ENCODE data around the gene WDR70.

DNA sequence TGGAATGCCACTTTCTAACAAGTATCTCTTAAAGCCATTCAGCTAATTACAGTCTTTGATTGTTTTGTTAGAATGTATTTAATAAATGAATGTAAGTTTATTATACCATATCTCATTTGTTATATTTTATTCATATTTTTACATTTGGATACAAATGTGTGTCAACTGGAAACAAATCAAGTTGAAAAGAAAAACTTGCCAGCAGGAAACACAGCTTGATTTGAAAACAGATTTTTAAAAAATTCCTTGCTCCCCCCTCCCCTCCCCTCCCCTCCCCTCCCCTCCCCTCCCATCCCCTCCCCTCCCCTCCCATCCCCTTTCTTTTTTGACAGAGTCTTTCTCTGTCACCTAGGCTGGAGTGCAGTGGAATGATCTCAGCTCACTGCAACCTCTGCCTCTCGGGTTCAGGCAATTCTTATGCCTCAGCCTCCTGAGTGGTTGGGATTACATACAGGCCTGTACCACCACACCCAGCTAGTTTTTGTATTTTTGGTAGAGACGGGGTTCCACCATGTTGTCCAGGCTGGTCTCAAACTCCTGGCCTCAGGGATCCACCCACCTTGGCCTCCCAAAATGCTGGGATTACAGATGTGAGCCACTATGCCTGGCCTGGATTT, 227.6 kb downstream of the WDR70 start:
- TF ChIP-seq, protein P1, sequence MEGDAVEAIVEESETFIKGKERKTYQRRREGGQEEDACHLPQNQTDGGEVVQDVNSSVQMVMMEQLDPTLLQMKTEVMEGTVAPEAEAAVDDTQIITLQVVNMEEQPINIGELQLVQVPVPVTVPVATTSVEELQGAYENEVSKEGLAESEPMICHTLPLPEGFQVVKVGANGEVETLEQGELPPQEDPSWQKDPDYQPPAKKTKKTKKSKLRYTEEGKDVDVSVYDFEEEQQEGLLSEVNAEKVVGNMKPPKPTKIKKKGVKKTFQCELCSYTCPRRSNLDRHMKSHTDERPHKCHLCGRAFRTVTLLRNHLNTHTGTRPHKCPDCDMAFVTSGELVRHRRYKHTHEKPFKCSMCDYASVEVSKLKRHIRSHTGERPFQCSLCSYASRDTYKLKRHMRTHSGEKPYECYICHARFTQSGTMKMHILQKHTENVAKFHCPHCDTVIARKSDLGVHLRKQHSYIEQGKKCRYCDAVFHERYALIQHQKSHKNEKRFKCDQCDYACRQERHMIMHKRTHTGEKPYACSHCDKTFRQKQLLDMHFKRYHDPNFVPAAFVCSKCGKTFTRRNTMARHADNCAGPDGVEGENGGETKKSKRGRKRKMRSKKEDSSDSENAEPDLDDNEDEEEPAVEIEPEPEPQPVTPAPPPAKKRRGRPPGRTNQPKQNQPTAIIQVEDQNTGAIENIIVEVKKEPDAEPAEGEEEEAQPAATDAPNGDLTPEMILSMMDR (conservative IDR thresholded peaks at IDR 0.05; ENCODE audit: low read depth, low read length): no peak
- TF ChIP-seq EZH2phosphoT487 (IDR thresholded peaks at IDR 0.05; ENCODE audit: borderline replicate concordance, low read length): no peak
